HG02678 (cell line): ENCODE data around the gene TNRC18.

ENCODE experiments used
- ATAC-seq: cut with Tn5 transposase; IDR thresholded peaks from one replicate; pipeline ENCODE4 v1.9.1; 2021; ENCODE audit warnings: mild to moderate bottlenecking, moderate library complexity; ENCODE audit not compliant: unreplicated experiment

TNRC18 gene

GRCh38 chr7:5450549-5451327, 27.1 kb upstream of the TNRC18 start:
- no peak for ATAC-seq

DNA sequence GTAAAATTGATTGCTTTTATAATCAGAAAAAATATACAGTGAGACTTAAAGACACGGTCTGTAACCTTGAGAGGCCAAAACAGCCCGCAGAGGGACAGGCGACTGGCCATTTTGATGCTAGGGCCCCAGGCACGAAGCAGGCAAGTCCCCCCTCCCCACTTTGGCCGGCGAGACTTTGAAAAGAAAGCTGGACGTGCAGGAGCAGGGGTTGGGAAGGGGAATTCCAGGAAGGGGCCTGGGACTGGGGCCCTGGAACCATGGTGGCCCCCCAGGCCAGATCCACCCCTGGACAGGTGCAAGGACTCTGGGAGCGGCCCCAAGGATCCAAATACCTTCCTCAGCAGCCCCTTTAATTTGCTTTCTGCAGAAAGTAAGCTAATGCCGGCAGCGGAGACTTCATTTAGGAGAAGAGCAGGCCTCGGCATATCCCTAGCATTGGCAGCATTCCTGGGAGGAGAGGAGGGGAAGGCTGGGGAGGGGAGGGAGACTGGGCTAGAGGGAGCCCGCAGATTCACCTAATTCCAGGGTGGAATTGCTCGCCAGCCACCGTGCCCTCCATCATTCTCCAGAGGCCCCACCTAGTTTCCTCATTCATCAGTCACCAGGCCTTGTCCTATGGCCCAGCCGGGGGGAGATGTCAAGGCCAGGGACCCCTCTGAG, 24.9 kb upstream of the TNRC18 start:
- ATAC-seq, result no peak

GRCh38 chr7:5445981-5446594, 22.5 kb upstream of the TNRC18 start:
- ATAC-seq, result no peak

- ATAC-seq, result no peak
Observed at GRCh38 chr7:5443678-5444077, 20.0 kb upstream of the TNRC18 start.

- no peak for ATAC-seq
Observed at GRCh38 chr7:5442757-5443305, 19.2 kb upstream of the TNRC18 start.

DNA sequence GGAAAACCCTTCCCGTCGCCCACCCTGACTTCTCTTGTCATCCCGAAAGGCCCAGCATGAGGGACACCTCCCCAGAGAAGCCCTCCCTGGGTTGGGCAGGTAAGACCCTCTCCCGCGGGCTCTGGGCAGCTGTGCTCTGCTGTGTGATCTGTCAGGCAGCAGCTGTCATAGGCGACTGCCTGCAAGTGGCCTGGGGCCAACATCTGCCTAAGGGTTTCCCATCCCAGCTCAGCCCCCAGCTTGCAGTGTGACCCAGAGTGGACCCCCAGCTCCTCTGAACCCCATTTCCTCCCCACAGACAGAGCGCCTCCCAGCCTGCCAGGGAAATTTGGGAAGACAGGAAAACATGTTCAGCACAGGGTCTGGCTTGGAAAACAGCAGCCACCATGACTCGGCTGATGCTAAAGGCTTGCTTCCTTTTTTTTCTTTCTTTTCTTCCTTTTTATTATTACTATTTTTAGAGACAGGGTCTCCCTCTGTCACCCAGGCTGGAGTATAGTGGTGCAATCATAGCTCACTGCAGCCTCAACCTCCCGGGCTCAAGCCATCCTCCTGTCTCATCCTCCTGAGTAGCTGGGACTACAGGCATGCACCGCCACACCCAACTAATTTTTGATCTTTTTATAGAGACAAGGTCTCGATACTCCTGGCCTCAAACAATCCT, 18.3 kb upstream of the TNRC18 start:
- no peak for ATAC-seq

DNA sequence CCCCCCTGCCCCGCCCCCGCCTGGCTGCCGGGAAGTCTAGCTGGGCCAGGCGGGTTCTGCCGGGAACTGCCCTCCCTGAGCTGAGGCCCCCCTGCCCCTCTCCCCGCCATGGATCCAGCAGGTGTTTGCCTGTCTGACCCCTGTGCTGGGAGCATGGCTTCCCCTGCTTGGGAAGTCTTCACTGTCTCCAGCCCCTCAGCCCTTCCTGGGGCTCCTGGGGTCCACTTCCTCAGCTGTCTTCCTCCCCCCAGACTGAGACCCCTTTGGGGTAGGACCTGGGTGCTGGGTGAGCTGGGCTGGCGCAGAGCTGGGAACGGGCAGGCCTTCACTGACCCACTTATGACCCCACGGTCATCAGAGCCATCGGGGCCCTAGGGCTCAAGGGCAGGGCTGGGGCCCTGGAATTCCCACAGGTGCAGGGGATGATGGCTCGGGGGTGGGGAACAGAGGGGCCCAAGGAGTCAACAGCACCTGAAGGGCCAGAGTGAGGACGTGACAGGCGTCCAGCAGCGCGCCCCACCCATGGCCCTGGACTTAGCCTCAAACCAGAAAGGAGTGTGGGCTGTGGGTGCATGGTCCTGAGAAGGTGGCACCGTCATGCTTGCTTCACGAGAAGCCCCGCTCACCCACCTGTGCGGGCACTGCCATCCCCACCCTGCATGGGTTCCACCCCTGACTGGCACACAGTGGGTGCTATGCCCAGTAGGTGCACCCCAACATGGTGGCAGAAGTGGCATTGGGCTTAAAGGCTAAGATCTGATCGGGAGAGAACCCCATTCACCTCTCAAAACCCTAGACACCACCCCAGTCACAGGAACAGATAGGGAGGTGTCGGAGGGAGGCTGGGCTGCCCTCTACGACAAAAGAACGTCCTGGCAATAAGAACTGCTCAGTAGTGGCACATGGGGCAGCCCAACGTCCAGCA, 16.2 kb upstream of the TNRC18 start:
- ATAC-seq, result no peak

DNA sequence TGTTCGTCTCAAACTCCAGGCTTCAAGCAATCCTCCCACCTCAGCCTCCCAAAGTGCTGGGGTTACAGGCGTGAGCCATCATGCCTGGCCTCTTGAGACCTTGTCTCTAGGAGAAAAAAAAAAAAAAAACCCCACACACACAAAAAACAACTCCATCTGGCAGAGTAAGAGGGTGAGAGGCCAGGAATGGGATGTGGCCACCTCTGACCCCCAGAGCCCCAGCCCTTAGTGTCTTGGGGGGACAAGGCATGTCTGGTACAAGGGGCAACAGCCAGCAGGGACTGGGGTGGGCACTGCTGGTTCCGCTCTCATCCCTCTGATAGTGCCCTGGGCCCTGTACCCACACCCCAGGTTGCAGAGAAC, 15.6 kb upstream of the TNRC18 start:
- no peak for ATAC-seq

- no peak for ATAC-seq
Observed at GRCh38 chr7:5437987-5438386, 14.4 kb upstream of the TNRC18 start.

DNA sequence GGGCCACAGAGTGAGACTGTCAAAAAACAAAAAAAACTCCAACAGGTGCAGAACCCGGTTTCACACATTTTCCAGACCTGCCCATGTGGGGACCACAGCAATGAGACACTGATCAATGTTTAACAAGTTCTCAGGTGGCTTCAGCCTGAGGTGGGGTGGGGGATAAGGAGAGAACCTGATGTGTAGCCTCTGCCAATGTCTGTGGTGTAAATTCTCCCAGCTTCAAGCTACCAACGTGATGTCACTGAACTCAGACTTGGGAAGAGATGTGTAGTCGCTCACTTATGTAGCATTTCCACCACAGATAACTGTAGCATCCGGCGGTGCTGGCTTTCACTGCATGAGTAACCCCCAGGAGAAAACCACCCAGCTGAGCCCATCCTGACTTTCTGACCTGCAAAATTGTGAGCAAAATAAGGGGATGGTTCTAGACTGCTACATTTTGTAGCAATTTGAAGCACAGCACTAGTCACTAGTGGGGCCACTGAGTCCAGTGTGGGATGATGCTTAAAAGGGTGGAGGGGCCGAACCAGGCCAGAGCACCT, 13.8 kb upstream of the TNRC18 start:
- ATAC-seq, result no peak

DNA sequence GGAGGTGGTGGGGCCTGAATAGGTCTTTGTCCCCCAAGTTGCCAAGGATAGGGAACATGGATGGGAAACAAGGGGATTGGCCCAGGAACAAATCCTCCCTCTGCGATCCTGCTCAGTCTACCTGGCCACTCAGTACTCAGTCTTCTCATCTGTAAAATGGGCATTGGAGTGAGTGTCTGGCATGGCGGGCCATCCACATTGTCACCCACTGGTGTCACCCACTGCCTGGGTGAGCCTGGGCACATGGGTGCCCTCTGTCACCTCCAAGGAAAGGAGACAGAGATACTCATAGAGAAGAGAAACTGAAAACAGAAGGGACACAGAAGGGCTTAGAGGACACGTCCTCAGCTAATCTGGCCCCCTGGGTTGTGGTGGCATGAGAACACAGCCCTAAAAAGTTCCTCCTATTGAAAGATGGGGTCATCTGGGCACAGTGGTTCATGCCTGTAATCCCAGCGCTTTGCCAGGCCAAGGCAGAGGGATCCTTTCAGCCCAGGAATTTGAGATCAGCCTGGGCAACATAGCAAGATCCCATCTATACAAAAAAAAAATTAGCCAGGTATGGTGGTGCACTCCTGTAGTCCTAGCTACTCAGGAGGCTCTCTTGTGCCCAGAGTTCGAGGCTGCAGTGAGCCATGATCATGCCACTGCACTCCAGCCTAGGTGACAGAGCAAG, 12.5 kb upstream of the TNRC18 start:
- no peak for ATAC-seq

GRCh38 chr7:5435291-5436002, 11.8 kb upstream of the TNRC18 start:
- ATAC-seq, result no peak

DNA sequence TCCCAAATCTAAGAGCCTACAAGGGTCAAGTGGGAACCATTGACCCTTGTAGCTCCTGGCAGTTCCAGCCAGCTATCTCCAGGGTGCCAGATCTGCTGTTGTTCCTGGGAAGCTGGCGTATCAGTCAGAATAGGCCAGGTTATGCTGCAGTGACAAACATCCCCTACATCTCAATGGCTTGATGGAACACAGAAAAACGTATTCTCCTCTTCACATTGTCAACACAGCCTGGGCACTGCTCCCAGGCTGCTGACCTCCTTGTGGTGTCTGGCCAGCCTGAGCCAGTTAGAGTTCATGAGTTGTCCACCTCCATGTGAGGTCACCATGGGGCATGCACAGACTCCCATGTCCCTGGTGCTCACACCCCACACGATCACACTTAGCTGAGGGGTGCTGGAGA, 9.5 kb upstream of the TNRC18 start:
- ATAC-seq, result no peak

- no peak for ATAC-seq
Observed at GRCh38 chr7:5432691-5433090, 9.1 kb upstream of the TNRC18 start.

DNA sequence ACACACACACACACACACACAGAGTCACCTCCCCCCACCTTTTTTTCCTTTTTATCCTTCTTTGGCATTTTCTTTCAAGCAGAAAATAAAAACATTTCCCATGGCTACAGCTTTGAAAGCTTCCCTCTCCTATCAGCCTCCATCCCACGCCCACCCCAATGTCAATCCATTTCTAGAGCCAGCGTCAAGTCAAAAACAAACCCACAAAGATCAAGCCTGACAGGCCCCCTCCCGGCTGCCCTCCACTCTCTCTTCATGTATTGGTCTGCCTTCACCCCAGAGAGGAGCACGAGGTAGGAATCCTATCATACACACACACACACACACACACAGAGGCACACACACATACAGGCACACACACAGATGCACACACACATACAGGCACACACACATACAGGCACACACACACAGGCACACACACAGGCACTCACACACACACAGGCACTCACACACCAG, 8.0 kb upstream of the TNRC18 start:
- no peak for ATAC-seq

DNA sequence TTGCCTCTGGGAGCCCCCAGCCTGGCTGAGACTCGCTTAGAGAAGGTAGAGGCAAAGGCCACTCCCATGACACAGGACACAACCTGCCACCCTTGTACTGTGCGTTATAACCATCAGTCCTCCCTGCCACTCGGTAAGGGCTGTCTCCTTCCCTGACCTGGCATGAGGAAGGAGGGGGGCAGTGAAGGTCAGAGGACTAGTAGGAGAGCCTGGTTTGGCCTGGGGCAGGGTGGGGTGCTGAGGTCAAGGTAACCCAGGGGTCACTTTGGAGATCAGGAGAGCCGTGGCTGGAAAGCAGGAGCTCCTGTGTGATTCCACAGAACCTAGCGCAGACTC, 6.9 kb upstream of the TNRC18 start:
- no peak for ATAC-seq

- ATAC-seq, result no peak
Observed at GRCh38 chr7:5429857-5430611, 6.4 kb upstream of the TNRC18 start.

- ATAC-seq, result no peak
Observed at GRCh38 chr7:5429253-5429856, 5.7 kb upstream of the TNRC18 start.
